ENCODE data around the gene SAFB2.

GRCh38 chr19:5615756-5616327, 6.7 kb downstream of the SAFB2 start:
- TF ChIP-seq SIN3A (IDR thresholded peaks at IDR 0.05; ENCODE audit: borderline replicate concordance, low read depth, low read length) (no peak), CTCF (IDR thresholded peaks at IDR 0.05) (no peak), IRF3 (IDR thresholded peaks at IDR 0.05; ENCODE audit: low read depth, low read length) (no peak), EZH2phosphoT487 (IDR thresholded peaks at IDR 0.05; ENCODE audit: borderline replicate concordance, low read depth) (no peak), SMC3 (IDR thresholded peaks at IDR 0.05; ENCODE audit: low read depth, low read length) (no peak), RAD21 (IDR thresholded peaks at IDR 0.05; ENCODE audit: low read length) (no peak), TAF1 (IDR thresholded peaks at IDR 0.05; ENCODE audit: borderline replicate concordance, low read depth, low read length) (no peak), JUND (IDR thresholded peaks at IDR 0.05) (no peak), YY1 (IDR thresholded peaks at IDR 0.05; ENCODE audit: low read depth) (no peak), POLR2AphosphoS5 (IDR thresholded peaks at IDR 0.05; ENCODE audit: low read depth, low read length) (no peak)
- TF ChIP-seq, protein P1, sequence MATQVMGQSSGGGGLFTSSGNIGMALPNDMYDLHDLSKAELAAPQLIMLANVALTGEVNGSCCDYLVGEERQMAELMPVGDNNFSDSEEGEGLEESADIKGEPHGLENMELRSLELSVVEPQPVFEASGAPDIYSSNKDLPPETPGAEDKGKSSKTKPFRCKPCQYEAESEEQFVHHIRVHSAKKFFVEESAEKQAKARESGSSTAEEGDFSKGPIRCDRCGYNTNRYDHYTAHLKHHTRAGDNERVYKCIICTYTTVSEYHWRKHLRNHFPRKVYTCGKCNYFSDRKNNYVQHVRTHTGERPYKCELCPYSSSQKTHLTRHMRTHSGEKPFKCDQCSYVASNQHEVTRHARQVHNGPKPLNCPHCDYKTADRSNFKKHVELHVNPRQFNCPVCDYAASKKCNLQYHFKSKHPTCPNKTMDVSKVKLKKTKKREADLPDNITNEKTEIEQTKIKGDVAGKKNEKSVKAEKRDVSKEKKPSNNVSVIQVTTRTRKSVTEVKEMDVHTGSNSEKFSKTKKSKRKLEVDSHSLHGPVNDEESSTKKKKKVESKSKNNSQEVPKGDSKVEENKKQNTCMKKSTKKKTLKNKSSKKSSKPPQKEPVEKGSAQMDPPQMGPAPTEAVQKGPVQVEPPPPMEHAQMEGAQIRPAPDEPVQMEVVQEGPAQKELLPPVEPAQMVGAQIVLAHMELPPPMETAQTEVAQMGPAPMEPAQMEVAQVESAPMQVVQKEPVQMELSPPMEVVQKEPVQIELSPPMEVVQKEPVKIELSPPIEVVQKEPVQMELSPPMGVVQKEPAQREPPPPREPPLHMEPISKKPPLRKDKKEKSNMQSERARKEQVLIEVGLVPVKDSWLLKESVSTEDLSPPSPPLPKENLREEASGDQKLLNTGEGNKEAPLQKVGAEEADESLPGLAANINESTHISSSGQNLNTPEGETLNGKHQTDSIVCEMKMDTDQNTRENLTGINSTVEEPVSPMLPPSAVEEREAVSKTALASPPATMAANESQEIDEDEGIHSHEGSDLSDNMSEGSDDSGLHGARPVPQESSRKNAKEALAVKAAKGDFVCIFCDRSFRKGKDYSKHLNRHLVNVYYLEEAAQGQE (IDR thresholded peaks at IDR 0.05; ENCODE audit: low read depth, low read length): no peak
- TF ChIP-seq, protein P2, sequence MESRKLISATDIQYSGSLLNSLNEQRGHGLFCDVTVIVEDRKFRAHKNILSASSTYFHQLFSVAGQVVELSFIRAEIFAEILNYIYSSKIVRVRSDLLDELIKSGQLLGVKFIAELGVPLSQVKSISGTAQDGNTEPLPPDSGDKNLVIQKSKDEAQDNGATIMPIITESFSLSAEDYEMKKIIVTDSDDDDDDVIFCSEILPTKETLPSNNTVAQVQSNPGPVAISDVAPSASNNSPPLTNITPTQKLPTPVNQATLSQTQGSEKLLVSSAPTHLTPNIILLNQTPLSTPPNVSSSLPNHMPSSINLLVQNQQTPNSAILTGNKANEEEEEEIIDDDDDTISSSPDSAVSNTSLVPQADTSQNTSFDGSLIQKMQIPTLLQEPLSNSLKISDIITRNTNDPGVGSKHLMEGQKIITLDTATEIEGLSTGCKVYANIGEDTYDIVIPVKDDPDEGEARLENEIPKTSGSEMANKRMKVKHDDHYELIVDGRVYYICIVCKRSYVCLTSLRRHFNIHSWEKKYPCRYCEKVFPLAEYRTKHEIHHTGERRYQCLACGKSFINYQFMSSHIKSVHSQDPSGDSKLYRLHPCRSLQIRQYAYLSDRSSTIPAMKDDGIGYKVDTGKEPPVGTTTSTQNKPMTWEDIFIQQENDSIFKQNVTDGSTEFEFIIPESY (IDR thresholded peaks at IDR 0.05; ENCODE audit: borderline replicate concordance, low read depth): no peak
